AG10803 (cell line): ENCODE results near the gene NEURL3.

ENCODE experiments used
- DNase-seq: peaks from one replicate; pipeline ENCODE4 v3.0.0; 2010; ENCODE audit warnings: low read depth
- H3K4me3 ChIP-seq: 2 replicates; pipeline ENCODE4 v1.5.1; 2011; ENCODE audit warnings: mild to moderate bottlenecking, low read length, control low read depth
- TF ChIP-seq, protein P1 (sequence below): conservative IDR thresholded peaks from 2 replicates; pipeline ENCODE4 v1.5.1; 2011; ENCODE audit warnings: mild to moderate bottlenecking, low read length, control low read depth, inconsistent platforms

The NEURL3 gene

DNA sequence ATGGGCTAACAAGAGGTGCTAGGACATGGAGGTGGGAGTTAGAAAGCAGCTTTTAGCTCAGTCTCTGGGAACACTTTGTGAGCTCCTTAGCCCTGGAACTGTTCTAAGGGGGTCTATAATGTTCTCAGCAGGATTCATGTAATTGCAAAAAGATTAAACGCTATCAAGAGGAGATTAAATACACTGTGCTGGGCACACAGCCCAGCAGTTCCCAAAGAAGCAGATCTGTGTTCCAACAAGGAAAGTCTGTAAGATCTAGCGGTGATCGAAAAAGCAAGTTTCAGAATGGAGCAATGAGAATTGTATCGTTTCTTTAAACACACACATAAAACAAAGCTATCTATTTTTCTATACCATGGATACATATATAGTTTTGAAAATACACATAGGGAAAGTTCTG is 29.0 kb upstream of the NEURL3 start:
- no peak overlapping the region for H3K4me3 ChIP-seq
- TF ChIP-seq, protein P1, sequence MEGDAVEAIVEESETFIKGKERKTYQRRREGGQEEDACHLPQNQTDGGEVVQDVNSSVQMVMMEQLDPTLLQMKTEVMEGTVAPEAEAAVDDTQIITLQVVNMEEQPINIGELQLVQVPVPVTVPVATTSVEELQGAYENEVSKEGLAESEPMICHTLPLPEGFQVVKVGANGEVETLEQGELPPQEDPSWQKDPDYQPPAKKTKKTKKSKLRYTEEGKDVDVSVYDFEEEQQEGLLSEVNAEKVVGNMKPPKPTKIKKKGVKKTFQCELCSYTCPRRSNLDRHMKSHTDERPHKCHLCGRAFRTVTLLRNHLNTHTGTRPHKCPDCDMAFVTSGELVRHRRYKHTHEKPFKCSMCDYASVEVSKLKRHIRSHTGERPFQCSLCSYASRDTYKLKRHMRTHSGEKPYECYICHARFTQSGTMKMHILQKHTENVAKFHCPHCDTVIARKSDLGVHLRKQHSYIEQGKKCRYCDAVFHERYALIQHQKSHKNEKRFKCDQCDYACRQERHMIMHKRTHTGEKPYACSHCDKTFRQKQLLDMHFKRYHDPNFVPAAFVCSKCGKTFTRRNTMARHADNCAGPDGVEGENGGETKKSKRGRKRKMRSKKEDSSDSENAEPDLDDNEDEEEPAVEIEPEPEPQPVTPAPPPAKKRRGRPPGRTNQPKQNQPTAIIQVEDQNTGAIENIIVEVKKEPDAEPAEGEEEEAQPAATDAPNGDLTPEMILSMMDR, result no peak
- no peak for DNase-seq

DNA sequence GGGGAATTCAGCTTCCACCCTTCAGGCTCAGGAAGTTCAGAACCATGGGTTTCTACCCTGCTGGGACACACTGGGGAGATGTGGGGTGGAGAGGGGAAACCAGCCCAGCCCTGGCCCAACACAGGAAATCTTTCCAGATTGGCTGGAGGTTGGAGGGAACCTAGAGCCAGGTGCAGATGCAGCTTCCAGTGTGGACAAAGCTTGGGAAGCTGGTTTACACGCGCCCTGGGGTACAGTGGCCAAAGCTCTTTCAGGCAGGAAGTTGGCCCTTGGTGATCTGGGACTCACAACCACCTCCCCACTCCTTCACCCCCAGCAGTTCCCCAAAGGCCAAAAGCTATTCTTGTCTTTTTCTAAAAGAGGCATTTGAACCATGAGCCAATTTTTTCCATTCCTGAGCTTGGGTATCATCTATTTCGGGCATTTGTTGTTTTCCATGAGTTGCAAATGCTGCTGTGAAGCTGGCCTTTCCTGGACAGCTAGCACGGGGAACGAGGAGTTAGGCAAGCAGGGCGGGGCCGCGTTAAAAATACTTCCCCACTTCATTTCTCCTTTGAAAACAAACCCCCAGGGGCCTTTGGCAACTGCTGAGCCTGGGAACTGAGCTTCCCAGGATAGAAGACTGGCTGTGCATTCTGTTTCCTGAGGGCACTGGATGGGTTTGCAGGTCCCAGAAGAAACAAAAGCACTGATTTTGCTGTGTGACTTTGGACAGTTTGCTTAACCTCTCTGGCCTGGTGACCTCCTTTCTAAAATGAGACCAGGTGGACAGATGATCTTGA is 28.3 kb upstream of the NEURL3 start:
- no peak overlapping the region for H3K4me3 ChIP-seq
- DNase-seq, result peak; percentile 94
- TF ChIP-seq, protein P1, result no peak

DNA sequence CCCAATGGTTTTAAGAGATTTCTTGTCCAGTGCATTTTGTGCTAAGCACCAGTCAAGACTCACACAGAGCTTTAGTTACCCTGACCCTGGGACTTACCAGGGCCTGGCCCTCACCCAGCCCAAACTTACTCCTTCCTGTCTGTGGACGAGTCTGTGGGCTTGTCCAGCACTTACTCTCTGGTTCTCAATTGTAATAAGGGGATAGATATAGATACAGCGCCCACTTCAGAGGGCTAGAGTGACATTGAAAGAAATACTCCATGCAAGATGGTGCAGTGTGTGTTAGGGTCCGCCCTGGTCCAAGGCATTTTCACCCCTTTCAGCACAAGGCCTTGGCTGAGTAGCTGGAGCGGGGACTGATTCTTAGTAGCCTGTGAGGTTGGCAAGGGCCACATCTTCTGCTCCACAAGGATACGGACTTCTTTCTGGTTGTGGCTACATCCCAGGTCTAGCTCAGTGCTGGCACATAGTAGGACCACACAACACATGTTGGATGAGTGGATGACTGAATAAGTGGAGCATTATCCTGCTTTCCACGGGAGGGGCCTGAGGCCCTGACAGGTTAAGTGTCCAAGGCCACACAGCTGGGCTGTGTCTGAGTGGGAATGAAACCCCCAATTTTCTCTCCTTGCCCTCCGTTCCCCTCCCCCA is 27.6 kb upstream of the NEURL3 start:
- TF ChIP-seq, protein P1, result no peak
- no peak overlapping the region for H3K4me3 ChIP-seq
- no peak for DNase-seq

DNA sequence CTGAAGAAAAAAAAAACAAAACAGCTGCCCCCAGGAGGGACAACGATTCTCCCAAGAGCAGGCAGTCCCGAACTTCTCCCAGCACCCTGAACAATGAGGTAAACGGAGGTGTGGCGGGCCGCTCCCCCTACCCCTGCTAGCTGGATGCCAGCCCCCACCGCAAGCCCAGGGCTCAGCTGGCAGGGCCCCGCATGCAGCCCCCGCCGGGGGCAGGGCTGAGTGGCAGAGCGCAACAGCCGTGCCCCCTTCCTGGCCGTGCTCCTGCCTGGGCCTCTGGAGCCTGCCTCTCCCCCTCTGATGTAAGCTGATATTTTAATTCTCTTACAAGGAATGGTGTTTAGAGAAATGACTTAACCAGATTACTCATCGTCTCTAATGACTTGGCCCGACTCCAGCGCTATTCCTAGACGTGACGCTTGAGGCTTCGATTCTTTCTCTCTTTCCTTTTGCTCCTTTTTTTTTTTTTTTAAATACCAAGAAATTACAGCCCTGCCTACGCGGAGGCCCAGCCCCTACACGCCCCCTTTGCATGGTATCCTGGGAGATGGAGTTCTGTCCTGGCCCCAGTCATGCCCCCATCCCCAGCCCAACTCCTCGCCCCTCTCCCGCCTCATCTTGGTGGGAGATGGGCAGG is 26.8 kb upstream of the NEURL3 start:
- DNase-seq, result peak; percentile 99
- TF ChIP-seq, protein P1, result no peak
- H3K4me3 ChIP-seq, result peak overlapping the region; percentile 27

DNA sequence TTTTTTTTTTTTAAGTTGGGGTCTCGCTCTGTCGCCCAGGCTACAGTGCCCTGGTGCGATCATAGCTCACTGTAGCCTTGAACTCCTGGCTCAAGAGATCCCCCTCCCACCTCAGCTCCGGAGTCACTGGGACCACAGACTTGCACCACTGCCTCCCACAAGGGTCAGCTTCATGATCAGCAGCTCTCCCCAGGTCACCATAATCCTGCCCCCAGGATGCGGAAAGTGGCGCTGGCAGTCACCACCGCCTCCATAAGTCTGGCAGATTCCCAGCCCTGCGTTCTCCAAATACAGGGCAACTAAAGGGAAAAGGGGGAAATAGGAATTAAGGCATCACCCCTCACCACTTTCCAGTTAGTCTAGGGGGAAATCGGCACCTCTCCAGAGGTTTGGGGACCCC is 26.2 kb upstream of the NEURL3 start:
- H3K4me3 ChIP-seq, result no peak overlapping the region
- no peak for DNase-seq
- TF ChIP-seq, protein P1, result no peak

DNA sequence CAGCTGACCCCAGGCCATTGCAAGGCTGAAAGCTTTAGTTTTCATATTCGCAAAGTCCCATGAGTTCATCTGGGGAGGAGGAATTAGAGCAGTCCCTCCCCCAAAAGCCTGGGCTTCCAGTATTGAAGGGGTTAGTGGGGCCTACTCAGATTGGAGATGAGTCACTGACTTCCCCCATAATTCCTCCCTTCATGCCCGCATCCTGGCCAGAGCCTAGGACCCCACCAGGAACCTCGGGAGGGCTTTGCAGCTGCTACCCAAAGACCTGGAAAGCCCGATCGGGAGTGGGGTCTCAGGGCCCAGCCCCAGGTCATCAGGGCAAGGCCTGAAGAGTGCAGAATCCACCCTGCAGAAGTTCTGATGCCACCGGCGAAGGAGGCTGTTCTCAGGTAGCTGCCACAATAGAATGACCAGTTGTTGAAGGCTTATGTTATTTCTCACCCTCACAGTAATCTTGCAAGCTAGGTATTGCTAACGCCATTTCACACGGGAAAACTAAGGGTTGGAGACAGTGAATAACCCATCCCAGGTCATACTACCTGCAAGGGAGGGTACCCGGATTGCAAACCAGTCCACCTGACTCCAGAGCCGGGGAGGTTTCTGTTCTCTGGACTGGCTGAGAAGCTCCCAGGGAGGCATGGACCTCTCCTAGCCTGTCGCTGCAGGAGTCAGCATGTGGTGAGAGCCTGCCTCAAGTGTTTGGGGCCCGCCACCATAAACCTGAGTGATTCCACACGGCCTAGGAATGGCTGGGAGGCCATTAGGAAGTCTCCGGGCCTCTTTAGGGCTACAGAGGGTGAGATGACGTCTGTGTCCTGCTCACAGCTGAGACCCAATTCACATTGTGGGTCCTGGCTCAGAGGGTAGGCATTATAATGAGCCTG is 25.6 kb upstream of the NEURL3 start:
- no peak for DNase-seq

More for the DNA sequence above, 25.6 kb upstream of the NEURL3 start:
- H3K4me3 ChIP-seq, result no peak overlapping the region
- TF ChIP-seq, protein P1, result no peak
